HEK293T (cell line): ENCODE results near the gene BCAT1.

Experiments
- ARNT ChIP-seq: fragments of 450-650 bp; IDR thresholded peaks from 2 replicates; pipeline ENCODE4 v1.6.1; 2017; ENCODE audit warnings: mild to moderate bottlenecking
- BHLHE40 ChIP-seq: fragments of 450-650 bp; IDR thresholded peaks from 2 replicates; pipeline ENCODE4 v1.6.1; 2016; ENCODE audit warnings: mild to moderate bottlenecking, moderate library complexity, borderline replicate concordance
- ELF4 ChIP-seq: fragments of 450-650 bp; IDR thresholded peaks from 2 replicates; pipeline ENCODE4 v1.6.1; 2017; ENCODE audit warnings: antibody characterized with exemption
- FOXA1 ChIP-seq: fragments of 450-650 bp; IDR thresholded peaks from 2 replicates; pipeline ENCODE4 v1.6.1; 2016; ENCODE audit warnings: mild to moderate bottlenecking
- FOXK2 ChIP-seq: fragments of 450-650 bp; IDR thresholded peaks from 2 replicates; pipeline ENCODE4 v1.6.1; 2016; ENCODE audit warnings: mild to moderate bottlenecking
- FOXM1 ChIP-seq: fragments of 450-650 bp; IDR thresholded peaks from 2 replicates; pipeline ENCODE4 v1.6.1; 2017; ENCODE audit warnings: mild to moderate bottlenecking, borderline replicate concordance
- HDGF ChIP-seq: fragments of 450-650 bp; IDR thresholded peaks from 2 replicates; pipeline ENCODE4 v1.6.1; 2017; ENCODE audit warnings: antibody characterized with exemption, borderline replicate concordance
- NFRKB ChIP-seq: fragments of 450-650 bp; IDR thresholded peaks from 2 replicates; pipeline ENCODE4 v1.6.1; 2016; ENCODE audit warnings: mild to moderate bottlenecking, moderate library complexity
- SP1 ChIP-seq: fragments of 450-650 bp; IDR thresholded peaks from 2 replicates; pipeline ENCODE4 v1.6.1; 2017
- TARDBP ChIP-seq: fragments of 450-650 bp; IDR thresholded peaks from 2 replicates; pipeline ENCODE4 v1.6.1; 2016
- TF ChIP-seq, protein P1 (sequence below): fragments of 450-650 bp; IDR thresholded peaks from 2 replicates; pipeline ENCODE4 v1.6.1; 2016

DNA sequence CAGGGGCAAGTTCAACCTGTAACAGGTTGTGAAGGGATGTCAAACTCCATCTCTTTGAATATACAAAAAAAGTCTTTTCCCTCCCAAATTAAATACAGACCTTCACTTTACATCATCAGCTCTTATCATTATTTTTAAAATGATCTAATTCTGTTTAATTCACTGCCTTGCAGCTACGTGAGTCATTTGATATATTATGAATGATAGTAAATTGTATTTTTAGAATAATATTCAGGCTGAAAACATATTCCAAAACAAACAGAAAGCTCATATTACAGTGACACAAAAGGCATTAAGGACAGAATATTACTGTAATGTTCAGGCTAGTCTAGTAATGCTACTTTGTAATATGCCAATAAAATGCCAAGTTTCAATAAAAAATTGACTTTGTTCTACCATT, 53.3 kb downstream of the BCAT1 start:
- TF ChIP-seq ARNT: no peak
- TF ChIP-seq, protein P1, sequence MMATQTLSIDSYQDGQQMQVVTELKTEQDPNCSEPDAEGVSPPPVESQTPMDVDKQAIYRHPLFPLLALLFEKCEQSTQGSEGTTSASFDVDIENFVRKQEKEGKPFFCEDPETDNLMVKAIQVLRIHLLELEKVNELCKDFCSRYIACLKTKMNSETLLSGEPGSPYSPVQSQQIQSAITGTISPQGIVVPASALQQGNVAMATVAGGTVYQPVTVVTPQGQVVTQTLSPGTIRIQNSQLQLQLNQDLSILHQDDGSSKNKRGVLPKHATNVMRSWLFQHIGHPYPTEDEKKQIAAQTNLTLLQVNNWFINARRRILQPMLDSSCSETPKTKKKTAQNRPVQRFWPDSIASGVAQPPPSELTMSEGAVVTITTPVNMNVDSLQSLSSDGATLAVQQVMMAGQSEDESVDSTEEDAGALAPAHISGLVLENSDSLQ: no peak
- TF ChIP-seq BHLHE40: no peak
- no peak for TF ChIP-seq HDGF
- no peak for TF ChIP-seq SP1
- no peak for TF ChIP-seq TARDBP
- no peak for TF ChIP-seq FOXK2
- no peak for TF ChIP-seq FOXM1
- no peak for TF ChIP-seq ELF4
- no peak for TF ChIP-seq NFRKB
- no peak for TF ChIP-seq FOXA1
